GM23338 (cell line): ENCODE measurements around the gene NGDN. TPM values are rescaled to one million over a fixed set of nuclear protein-coding genes. Genes with fewer than 3 reads are reported as not detected.

ENCODE experiments used
- ATAC-seq: fragments of 200-7000 bp; cut with Tn5 transposase; 3 replicates; pipeline ENCODE4 v1.9.1; 2020
- DNase-seq: peaks from one replicate; pipeline ENCODE4 v3.0.0-alpha.2; 2015; ENCODE audit warnings: low spot score
- H2AFZ ChIP-seq: fragments of 200-600 bp; sonication (generic); 2 replicates; pipeline ENCODE4 v1.8.0; 2016; ENCODE audit warnings: antibody characterized with exemption, mild to moderate bottlenecking, moderate library complexity
- H3F3A ChIP-seq: fragments of 200-600 bp; sonication (generic); replicated peaks from 2 replicates; pipeline ENCODE4 v1.8.0; 2017; ENCODE audit warnings: antibody characterized with exemption, mixed run types, low read depth
- H3K27ac ChIP-seq: fragments of 200-600 bp; sonication (generic); 2 replicates; pipeline ENCODE4 v1.6.1; 2016; ENCODE audit warnings: low read depth
- H3K27me3 ChIP-seq: fragments of 200-600 bp; sonication (generic); 2 replicates; pipeline ENCODE4 v1.8.0; 2016; ENCODE audit warnings: mild to moderate bottlenecking, mixed run types, moderate library complexity; ENCODE audit not compliant: insufficient read depth
- H3K36me3 ChIP-seq: fragments of 200-600 bp; sonication (generic); 2 replicates; pipeline ENCODE4 v1.8.0; 2016; ENCODE audit warnings: mild to moderate bottlenecking; ENCODE audit not compliant: insufficient read depth
- H3K4me1 ChIP-seq: fragments of 200-600 bp; sonication (generic); 2 replicates; pipeline ENCODE4 v1.8.0; 2016; ENCODE audit warnings: mild to moderate bottlenecking, moderate library complexity; ENCODE audit not compliant: insufficient read depth
- H3K4me2 ChIP-seq: fragments of 200-600 bp; sonication (generic); 2 replicates; pipeline ENCODE4 v1.7.1; 2017; ENCODE audit warnings: mixed run types
- H3K4me3 ChIP-seq: fragments of 200-600 bp; sonication (generic); 2 replicates; pipeline ENCODE4 v1.6.1; 2016; ENCODE audit warnings: mixed run types
- H3K79me2 ChIP-seq: fragments of 200-600 bp; sonication (generic); replicated peaks from 2 replicates; pipeline ENCODE4 v1.8.0; 2017; ENCODE audit warnings: mild to moderate bottlenecking; ENCODE audit not compliant: insufficient read depth
- H3K9me2 ChIP-seq: fragments of 200-600 bp; sonication (generic); 2 replicates; pipeline ENCODE4 v1.8.0; 2017; ENCODE audit not compliant: insufficient read depth
- H4K20me1 ChIP-seq: fragments of 200-600 bp; sonication (generic); replicated peaks from 2 replicates; pipeline ENCODE4 v1.8.0; 2017; ENCODE audit warnings: mild to moderate bottlenecking; ENCODE audit not compliant: insufficient read depth
- H3K27ac Mint-ChIP-seq: 2 replicates; pipeline ENCODE4 v1.8.0; 2020; ENCODE audit warnings: inconsistent platforms, mild to moderate bottlenecking, moderate library complexity, mixed read lengths
- H3K27me3 Mint-ChIP-seq: 3 replicates; pipeline ENCODE4 v1.8.0; 2022; ENCODE audit warnings: low read depth, mild to moderate bottlenecking, moderate library complexity, mixed read lengths, inconsistent platforms; ENCODE audit not compliant: insufficient read depth, poor library complexity
- H3K36me3 Mint-ChIP-seq: 3 replicates; pipeline ENCODE4 v1.8.0; 2021; ENCODE audit warnings: low read depth, mild to moderate bottlenecking, inconsistent platforms, moderate library complexity, mixed read lengths
- H3K4me1 Mint-ChIP-seq: 3 replicates; pipeline ENCODE4 v1.8.0; 2020; ENCODE audit warnings: mild to moderate bottlenecking, inconsistent platforms, mixed read lengths
- H3K4me3 Mint-ChIP-seq: 3 replicates; pipeline ENCODE4 v1.8.0; 2021; ENCODE audit warnings: moderate library complexity, mild to moderate bottlenecking, inconsistent platforms, mixed read lengths
- H3K9me3 Mint-ChIP-seq: 3 replicates; pipeline ENCODE4 v1.8.0; 2020; ENCODE audit warnings: moderate library complexity, mild to moderate bottlenecking, inconsistent platforms, mixed read lengths
- CREB1 ChIP-seq: fragments of 250-450 bp; sonication (Bioruptor Pico); IDR thresholded peaks from 2 replicates; pipeline ENCODE4 v1.5.0; 2020; ENCODE audit warnings: low read depth, mild to moderate bottlenecking, moderate library complexity
- EZH2 ChIP-seq: fragments of 200-600 bp; sonication (generic); IDR thresholded peaks from one replicate; pipeline ENCODE4 v1.8.0; 2017; ENCODE audit warnings: antibody characterized with exemption, mild to moderate bottlenecking, low read depth; ENCODE audit not compliant: unreplicated experiment
- EZH2phosphoT487 ChIP-seq: fragments of 200-600 bp; sonication (generic); IDR thresholded peaks from one replicate; pipeline ENCODE4 v1.8.1; 2018; ENCODE audit warnings: antibody characterized with exemption; ENCODE audit not compliant: unreplicated experiment
- JUNB ChIP-seq: IDR thresholded peaks from one replicate; pipeline ENCODE4 v1.6.1; 2016; ENCODE audit warnings: antibody characterized with exemption; ENCODE audit not compliant: unreplicated experiment
- NANOG ChIP-seq: IDR thresholded peaks from 2 replicates; pipeline ENCODE4 v1.6.1; 2016; ENCODE audit warnings: antibody characterized with exemption, borderline replicate concordance
- POLR2AphosphoS5 ChIP-seq: IDR thresholded peaks from 2 replicates; pipeline ENCODE4 v1.6.1; 2016; ENCODE audit warnings: antibody characterized with exemption, low read depth
- STAT1 ChIP-seq: IDR thresholded peaks from one replicate; pipeline ENCODE4 v1.6.1; 2016; ENCODE audit warnings: antibody characterized with exemption; ENCODE audit not compliant: unreplicated experiment
- ZNF114 ChIP-seq: fragments of 250-450 bp; sonication (Bioruptor Pico); IDR thresholded peaks from 2 replicates; pipeline ENCODE4 v1.5.0; 2020; ENCODE audit warnings: mild to moderate bottlenecking, moderate library complexity
- ZNF331 ChIP-seq: fragments of 250-450 bp; sonication (Bioruptor Pico); IDR thresholded peaks from 2 replicates; pipeline ENCODE4 v1.5.0; 2020; ENCODE audit warnings: low read depth, mild to moderate bottlenecking, moderate library complexity
- polyA plus RNA-seq: library from polyadenylated mRNA; unstranded; fragments of >200 nt; fragmentation: Nextera tagmentation; extraction: Ambion mirVana; gene quantifications from 2 replicates; pipeline ENCODE4 v1.2.1, GENCODE V29; 2016
- total RNA-seq: library from RNA; depleted of rRNA; stranded (reverse); fragments of >200 nt; shearing (Covaris generic); gene quantifications from 2 replicates; pipeline ENCODE4 v1.2.3, GENCODE V29; 2014
- TF ChIP-seq, protein P1 (sequence below), 2 experiments: fragments of 200-600 bp in 1 of 2; sonication (generic) in 1 of 2; conservative IDR thresholded peaks; 2 replicates each; pipeline versions ENCODE4 v1.5.1 to v1.6.1; 2016 to 2017; ENCODE audit warnings: antibody characterized with exemption in 2 of 2, low read depth in 2 of 2, mild to moderate bottlenecking in 2 of 2, moderate library complexity in 1 of 2
- TF ChIP-seq, protein P2 (sequence below): fragments of 250-450 bp; sonication (Bioruptor Pico); IDR thresholded peaks from 2 replicates; pipeline ENCODE4 v1.5.0; 2020; ENCODE audit warnings: mild to moderate bottlenecking, moderate library complexity
- TF ChIP-seq, protein P3 (sequence below): IDR thresholded peaks from one replicate; pipeline ENCODE4 v1.6.1; 2018; ENCODE audit warnings: antibody characterized with exemption; ENCODE audit not compliant: unreplicated experiment
- TF ChIP-seq, protein P4 (sequence below): IDR thresholded peaks from 2 replicates; pipeline ENCODE4 v1.6.1; 2016; ENCODE audit warnings: antibody characterized with exemption

The NGDN gene
- total and polyA plus RNA-seq, 2 experiments from 2014 or later: 48.6 to 90.8 TPM

DNA sequence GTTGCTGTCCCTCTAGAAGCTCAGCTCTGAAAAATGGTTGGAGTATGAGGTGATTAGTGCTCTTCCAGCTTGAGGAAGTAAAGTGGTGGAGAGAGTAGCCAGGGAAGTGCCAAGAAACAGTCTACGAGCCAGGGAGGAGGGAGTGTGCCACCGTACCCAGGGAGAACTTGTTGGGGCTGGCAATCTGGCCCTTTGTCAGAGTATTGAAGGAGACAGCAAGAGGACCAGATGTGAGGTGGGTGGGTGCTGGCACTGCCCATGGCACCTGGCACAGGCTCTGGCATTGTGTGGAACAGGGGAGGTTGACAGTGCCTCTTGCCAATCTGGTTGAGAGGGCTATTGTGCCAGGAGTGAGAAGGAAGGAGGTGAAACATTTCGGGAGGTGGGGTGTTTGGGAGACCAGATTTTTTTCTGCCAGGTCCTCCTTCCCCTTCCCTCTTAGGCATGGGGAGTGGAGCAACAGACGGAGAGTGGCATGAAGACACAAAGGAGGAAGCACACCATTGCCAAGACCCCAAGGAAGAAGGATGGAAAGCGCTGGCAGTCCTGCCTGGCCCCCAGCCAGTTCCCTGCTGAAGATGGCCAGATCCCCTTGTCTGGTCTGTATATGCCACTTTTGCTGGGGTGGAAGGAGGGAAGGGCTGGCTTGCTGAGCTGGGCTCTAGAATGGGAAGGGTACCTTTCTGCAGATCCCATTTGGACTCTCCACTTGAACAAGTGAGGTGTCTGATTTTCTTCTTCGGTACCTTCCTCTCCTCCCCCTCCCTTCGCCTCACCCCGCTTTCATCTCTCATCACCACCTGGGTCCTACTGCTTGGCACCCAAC is 44.5 kb downstream of the NGDN start:
- Histone ChIP-seq H3K4me3 (no peak overlapping the region), H3F3A (no peaks in the 10 kb centered on the region), H3K27ac (no peak overlapping the region), H3K4me2 (no peak overlapping the region), H3K9me2 (0 out of 2 replicates have a peak, but pooled peaks cover 10% of the 10 kb centered on the region), H3K4me1 (peaks cover 28% of the 10 kb centered on the region), H2AFZ (no peak overlapping the region), H3K27me3 (no peaks in the 10 kb centered on the region), H4K20me1 (no peaks in the 10 kb centered on the region), H3K36me3 (no peaks in the 10 kb centered on the region), H3K79me2 (no peaks in the 10 kb centered on the region)
- Mint-ChIP-seq H3K4me1 (peaks cover 34% of the 10 kb centered on the region), H3K4me3 (no peak overlapping the region), H3K9me3 (no peaks in the 10 kb centered on the region), H3K27ac (no peak overlapping the region), H3K27me3 (peaks cover 17% of the 10 kb centered on the region), H3K36me3 (no peaks in the 10 kb centered on the region)
- no peak for ATAC-seq
- DNase-seq: no peak
- no peak for TF ChIP-seq NANOG
- TF ChIP-seq POLR2AphosphoS5: no peak
- TF ChIP-seq EZH2: no peak
- TF ChIP-seq JUNB: no peak
- no peak for TF ChIP-seq CREB1
- no peak for TF ChIP-seq EZH2phosphoT487
- TF ChIP-seq, protein P1, sequence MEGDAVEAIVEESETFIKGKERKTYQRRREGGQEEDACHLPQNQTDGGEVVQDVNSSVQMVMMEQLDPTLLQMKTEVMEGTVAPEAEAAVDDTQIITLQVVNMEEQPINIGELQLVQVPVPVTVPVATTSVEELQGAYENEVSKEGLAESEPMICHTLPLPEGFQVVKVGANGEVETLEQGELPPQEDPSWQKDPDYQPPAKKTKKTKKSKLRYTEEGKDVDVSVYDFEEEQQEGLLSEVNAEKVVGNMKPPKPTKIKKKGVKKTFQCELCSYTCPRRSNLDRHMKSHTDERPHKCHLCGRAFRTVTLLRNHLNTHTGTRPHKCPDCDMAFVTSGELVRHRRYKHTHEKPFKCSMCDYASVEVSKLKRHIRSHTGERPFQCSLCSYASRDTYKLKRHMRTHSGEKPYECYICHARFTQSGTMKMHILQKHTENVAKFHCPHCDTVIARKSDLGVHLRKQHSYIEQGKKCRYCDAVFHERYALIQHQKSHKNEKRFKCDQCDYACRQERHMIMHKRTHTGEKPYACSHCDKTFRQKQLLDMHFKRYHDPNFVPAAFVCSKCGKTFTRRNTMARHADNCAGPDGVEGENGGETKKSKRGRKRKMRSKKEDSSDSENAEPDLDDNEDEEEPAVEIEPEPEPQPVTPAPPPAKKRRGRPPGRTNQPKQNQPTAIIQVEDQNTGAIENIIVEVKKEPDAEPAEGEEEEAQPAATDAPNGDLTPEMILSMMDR (conservative IDR thresholded peaks at IDR 0.05; ENCODE audit: low read depth in 2 of 2): no peak
- TF ChIP-seq STAT1: no peak
- no peak for TF ChIP-seq ZNF331
- TF ChIP-seq, protein P2, sequence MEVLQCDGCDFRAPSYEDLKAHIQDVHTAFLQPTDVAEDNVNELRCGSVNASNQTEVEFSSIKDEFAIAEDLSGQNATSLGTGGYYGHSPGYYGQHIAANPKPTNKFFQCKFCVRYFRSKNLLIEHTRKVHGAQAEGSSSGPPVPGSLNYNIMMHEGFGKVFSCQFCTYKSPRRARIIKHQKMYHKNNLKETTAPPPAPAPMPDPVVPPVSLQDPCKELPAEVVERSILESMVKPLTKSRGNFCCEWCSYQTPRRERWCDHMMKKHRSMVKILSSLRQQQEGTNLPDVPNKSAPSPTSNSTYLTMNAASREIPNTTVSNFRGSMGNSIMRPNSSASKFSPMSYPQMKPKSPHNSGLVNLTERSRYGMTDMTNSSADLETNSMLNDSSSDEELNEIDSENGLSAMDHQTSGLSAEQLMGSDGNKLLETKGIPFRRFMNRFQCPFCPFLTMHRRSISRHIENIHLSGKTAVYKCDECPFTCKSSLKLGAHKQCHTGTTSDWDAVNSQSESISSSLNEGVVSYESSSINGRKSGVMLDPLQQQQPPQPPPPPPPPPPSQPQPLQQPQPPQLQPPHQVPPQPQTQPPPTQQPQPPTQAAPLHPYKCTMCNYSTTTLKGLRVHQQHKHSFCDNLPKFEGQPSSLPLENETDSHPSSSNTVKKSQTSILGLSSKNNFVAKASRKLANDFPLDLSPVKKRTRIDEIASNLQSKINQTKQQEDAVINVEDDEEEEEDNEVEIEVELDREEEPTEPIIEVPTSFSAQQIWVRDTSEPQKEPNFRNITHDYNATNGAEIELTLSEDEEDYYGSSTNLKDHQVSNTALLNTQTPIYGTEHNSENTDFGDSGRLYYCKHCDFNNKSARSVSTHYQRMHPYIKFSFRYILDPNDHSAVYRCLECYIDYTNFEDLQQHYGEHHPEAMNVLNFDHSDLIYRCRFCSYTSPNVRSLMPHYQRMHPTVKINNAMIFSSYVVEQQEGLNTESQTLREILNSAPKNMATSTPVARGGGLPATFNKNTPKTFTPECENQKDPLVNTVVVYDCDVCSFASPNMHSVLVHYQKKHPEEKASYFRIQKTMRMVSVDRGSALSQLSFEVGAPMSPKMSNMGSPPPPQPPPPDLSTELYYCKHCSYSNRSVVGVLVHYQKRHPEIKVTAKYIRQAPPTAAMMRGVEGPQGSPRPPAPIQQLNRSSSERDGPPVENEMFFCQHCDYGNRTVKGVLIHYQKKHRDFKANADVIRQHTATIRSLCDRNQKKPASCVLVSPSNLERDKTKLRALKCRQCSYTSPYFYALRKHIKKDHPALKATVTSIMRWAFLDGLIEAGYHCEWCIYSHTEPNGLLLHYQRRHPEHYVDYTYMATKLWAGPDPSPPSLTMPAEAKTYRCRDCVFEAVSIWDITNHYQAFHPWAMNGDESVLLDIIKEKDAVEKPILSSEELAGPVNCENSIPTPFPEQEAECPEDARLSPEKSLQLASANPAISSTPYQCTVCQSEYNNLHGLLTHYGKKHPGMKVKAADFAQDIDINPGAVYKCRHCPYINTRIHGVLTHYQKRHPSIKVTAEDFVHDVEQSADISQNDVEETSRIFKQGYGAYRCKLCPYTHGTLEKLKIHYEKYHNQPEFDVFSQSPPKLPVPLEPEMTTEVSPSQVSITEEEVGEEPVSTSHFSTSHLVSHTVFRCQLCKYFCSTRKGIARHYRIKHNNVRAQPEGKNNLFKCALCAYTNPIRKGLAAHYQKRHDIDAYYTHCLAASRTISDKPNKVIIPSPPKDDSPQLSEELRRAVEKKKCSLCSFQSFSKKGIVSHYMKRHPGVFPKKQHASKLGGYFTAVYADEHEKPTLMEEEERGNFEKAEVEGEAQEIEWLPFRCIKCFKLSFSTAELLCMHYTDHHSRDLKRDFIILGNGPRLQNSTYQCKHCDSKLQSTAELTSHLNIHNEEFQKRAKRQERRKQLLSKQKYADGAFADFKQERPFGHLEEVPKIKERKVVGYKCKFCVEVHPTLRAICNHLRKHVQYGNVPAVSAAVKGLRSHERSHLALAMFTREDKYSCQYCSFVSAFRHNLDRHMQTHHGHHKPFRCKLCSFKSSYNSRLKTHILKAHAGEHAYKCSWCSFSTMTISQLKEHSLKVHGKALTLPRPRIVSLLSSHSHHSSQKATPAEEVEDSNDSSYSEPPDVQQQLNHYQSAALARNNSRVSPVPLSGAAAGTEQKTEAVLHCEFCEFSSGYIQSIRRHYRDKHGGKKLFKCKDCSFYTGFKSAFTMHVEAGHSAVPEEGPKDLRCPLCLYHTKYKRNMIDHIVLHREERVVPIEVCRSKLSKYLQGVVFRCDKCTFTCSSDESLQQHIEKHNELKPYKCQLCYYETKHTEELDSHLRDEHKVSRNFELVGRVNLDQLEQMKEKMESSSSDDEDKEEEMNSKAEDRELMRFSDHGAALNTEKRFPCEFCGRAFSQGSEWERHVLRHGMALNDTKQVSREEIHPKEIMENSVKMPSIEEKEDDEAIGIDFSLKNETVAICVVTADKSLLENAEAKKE (CRISPR knock-in tag): no peak
- TF ChIP-seq, protein P3, sequence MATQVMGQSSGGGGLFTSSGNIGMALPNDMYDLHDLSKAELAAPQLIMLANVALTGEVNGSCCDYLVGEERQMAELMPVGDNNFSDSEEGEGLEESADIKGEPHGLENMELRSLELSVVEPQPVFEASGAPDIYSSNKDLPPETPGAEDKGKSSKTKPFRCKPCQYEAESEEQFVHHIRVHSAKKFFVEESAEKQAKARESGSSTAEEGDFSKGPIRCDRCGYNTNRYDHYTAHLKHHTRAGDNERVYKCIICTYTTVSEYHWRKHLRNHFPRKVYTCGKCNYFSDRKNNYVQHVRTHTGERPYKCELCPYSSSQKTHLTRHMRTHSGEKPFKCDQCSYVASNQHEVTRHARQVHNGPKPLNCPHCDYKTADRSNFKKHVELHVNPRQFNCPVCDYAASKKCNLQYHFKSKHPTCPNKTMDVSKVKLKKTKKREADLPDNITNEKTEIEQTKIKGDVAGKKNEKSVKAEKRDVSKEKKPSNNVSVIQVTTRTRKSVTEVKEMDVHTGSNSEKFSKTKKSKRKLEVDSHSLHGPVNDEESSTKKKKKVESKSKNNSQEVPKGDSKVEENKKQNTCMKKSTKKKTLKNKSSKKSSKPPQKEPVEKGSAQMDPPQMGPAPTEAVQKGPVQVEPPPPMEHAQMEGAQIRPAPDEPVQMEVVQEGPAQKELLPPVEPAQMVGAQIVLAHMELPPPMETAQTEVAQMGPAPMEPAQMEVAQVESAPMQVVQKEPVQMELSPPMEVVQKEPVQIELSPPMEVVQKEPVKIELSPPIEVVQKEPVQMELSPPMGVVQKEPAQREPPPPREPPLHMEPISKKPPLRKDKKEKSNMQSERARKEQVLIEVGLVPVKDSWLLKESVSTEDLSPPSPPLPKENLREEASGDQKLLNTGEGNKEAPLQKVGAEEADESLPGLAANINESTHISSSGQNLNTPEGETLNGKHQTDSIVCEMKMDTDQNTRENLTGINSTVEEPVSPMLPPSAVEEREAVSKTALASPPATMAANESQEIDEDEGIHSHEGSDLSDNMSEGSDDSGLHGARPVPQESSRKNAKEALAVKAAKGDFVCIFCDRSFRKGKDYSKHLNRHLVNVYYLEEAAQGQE: no peak
- TF ChIP-seq, protein P4, sequence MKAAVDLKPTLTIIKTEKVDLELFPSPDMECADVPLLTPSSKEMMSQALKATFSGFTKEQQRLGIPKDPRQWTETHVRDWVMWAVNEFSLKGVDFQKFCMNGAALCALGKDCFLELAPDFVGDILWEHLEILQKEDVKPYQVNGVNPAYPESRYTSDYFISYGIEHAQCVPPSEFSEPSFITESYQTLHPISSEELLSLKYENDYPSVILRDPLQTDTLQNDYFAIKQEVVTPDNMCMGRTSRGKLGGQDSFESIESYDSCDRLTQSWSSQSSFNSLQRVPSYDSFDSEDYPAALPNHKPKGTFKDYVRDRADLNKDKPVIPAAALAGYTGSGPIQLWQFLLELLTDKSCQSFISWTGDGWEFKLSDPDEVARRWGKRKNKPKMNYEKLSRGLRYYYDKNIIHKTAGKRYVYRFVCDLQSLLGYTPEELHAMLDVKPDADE: no peak
- TF ChIP-seq ZNF114 (CRISPR knock-in tag): no peak
